ENCODE results near the gene SAMM50.
"Not testable (repeated sequence)": the region's sequence is repeated elsewhere in the genome, so short reads cannot be mapped to it uniquely, and the experiment has no call there.

SAMM50 gene

GRCh38 chr22:44005524-44005923 lies 50.3 kb downstream of the SAMM50 start:
- no peak for DNase-seq

GRCh38 chr22:44012162-44012561 lies 56.9 kb downstream of the SAMM50 start:
- no peak for DNase-seq

- no peak for DNase-seq
Measured at GRCh38 chr22:44012591-44012990, 57.3 kb downstream of the SAMM50 start.

GRCh38 chr22:44014241-44014640 lies 59.0 kb downstream of the SAMM50 start:
- DNase-seq, result no peak

GRCh38 chr22:44016586-44016985 lies 61.3 kb downstream of the SAMM50 start:
- not testable (repeated sequence) for DNase-seq

GRCh38 chr22:44018594-44018993 lies 63.4 kb downstream of the SAMM50 start:
- DNase-seq, result no peak

GRCh38 chr22:44019416-44019815 lies 64.2 kb downstream of the SAMM50 start:
- no peak for DNase-seq

GRCh38 chr22:44019846-44020245 lies 64.6 kb downstream of the SAMM50 start:
- no peak for DNase-seq

- DNase-seq, result no peak
Measured at GRCh38 chr22:44020981-44021380, 65.7 kb downstream of the SAMM50 start.

- no peak for DNase-seq
Measured at GRCh38 chr22:44023404-44024287, 68.4 kb downstream of the SAMM50 start.

GRCh38 chr22:44024288-44024921 lies 69.2 kb downstream of the SAMM50 start, which contains the start of gene PARVB:
TSS of gene PARVB (plus strand) at chr22:44024302. CDS start at chr22:44024340, 38 bp downstream.
- DNase-seq, result no peak

GRCh38 chr22:44025171-44026065 lies 70.2 kb downstream of the SAMM50 start:
- no peak for DNase-seq

- DNase-seq, result no peak
Measured at GRCh38 chr22:44026066-44026629, 70.9 kb downstream of the SAMM50 start.

- no peak for DNase-seq
Measured at GRCh38 chr22:44026630-44027511, 71.6 kb downstream of the SAMM50 start.

GRCh38 chr22:44028091-44028490 lies 72.8 kb downstream of the SAMM50 start:
- DNase-seq, result no peak

GRCh38 chr22:44029069-44029468 lies 73.8 kb downstream of the SAMM50 start:
- no peak for DNase-seq

GRCh38 chr22:44030051-44030701 lies 74.9 kb downstream of the SAMM50 start:
- no peak for DNase-seq

GRCh38 chr22:44030702-44031082 lies 75.5 kb downstream of the SAMM50 start:
- no peak for DNase-seq

- no peak for DNase-seq
Measured at GRCh38 chr22:44031158-44031952, 76.1 kb downstream of the SAMM50 start.

GRCh38 chr22:44032126-44032730 lies 77.0 kb downstream of the SAMM50 start:
- no peak for DNase-seq

All from NCI-H510A (cell line).